MM.1S (cell line): ENCODE results near the gene MPC2.

Experiments
- EZH2 ChIP-seq: fragments of 300-600 bp; sonication (generic); optimal IDR thresholded peaks from 2 replicates; pipeline ENCODE3; 2017; ENCODE audit warnings: low read depth, mild to moderate bottlenecking, antibody characterized with exemption, low read length, mixed read lengths
- TF ChIP-seq, protein P1 (sequence below): fragments of 300-600 bp; sonication (generic); IDR thresholded peaks from 2 replicates; pipeline ENCODE4 v1.5.1; 2016; ENCODE audit warnings: antibody characterized with exemption, low read length, mixed read lengths

DNA sequence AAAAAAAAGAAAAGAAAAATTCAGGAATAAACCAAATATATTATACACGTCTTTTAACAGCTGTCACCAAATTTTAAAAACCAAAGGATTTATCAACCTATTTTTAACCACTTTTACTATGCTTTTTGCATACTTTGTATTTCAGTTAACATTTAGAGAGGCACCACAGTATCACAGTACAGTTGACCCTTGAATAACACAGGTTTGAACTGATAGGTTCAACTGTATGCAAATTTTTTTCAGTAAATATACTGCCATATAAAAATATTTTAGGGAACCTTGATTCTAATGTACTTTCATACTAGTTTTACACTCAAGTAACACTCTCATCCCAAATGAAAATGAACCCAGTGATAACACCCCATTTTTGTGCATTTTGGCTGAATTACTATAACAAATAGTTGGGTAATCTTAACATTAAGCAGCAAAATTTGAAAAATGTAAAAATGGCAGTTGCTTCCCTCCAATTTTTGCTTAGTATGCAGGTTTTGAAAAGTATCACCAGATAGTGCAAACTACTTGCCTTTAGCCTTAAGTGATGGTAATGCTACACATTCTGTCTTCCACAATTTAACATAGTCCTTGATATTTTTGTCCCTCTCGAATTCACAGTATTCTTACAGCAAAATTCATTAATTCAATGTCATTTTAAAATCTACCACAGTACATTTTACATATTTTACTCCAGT lies 12.2 kb downstream of the MPC2 start:
- TF ChIP-seq, protein P1, sequence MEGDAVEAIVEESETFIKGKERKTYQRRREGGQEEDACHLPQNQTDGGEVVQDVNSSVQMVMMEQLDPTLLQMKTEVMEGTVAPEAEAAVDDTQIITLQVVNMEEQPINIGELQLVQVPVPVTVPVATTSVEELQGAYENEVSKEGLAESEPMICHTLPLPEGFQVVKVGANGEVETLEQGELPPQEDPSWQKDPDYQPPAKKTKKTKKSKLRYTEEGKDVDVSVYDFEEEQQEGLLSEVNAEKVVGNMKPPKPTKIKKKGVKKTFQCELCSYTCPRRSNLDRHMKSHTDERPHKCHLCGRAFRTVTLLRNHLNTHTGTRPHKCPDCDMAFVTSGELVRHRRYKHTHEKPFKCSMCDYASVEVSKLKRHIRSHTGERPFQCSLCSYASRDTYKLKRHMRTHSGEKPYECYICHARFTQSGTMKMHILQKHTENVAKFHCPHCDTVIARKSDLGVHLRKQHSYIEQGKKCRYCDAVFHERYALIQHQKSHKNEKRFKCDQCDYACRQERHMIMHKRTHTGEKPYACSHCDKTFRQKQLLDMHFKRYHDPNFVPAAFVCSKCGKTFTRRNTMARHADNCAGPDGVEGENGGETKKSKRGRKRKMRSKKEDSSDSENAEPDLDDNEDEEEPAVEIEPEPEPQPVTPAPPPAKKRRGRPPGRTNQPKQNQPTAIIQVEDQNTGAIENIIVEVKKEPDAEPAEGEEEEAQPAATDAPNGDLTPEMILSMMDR, result no peak
- TF ChIP-seq EZH2, result no peak
